SH-SY5Y (cell line): ENCODE results near the gene KDELR3.

Experiments
- GATA2 ChIP-seq: IDR thresholded peaks from 2 replicates; pipeline ENCODE4 v1.6.1; 2011; ENCODE audit warnings: mild to moderate bottlenecking, low read depth, low read length
- GATA3 ChIP-seq: IDR thresholded peaks from 2 replicates; pipeline ENCODE4 v1.6.1; 2011; ENCODE audit warnings: low read depth, mild to moderate bottlenecking, low read length, moderate library complexity

GRCh38 chr22:38477585-38477984 is 9.7 kb downstream of the KDELR3 start:
- TF ChIP-seq GATA2: no peak
- TF ChIP-seq GATA3: no peak
